GM18499 (cell line): ENCODE measurements around the gene RPLP1.

Source experiments
- ATAC-seq: cut with Tn5 transposase; IDR thresholded peaks from one replicate; pipeline ENCODE4 v1.9.1; 2021; ENCODE audit warnings: moderate number of reproducible peaks; ENCODE audit not compliant: insufficient read depth, unreplicated experiment

Gene RPLP1

GRCh38 chr15:69466733-69467132, 14.1 kb downstream of the RPLP1 start:
- ATAC-seq = no peak

DNA sequence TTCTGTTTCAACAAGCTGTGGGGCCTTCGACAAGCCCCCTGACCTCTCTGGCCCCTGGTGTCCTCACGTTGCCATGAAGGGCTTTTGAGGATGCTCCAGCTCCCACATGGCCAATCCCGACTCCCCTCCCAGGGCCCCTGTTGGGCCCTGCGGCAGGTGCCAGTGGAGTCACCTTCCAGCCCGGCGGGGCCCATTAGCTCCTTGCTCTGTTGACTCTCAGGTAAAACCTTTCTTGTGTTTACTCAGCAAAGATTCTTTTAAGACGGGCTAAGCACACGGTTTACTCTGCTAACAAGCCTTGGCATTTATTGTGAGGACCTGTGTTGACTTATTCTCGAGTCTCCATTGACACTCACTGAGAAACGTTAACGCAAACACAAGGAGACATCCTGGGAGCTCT, 15.0 kb downstream of the RPLP1 start:
- no peak for ATAC-seq

DNA sequence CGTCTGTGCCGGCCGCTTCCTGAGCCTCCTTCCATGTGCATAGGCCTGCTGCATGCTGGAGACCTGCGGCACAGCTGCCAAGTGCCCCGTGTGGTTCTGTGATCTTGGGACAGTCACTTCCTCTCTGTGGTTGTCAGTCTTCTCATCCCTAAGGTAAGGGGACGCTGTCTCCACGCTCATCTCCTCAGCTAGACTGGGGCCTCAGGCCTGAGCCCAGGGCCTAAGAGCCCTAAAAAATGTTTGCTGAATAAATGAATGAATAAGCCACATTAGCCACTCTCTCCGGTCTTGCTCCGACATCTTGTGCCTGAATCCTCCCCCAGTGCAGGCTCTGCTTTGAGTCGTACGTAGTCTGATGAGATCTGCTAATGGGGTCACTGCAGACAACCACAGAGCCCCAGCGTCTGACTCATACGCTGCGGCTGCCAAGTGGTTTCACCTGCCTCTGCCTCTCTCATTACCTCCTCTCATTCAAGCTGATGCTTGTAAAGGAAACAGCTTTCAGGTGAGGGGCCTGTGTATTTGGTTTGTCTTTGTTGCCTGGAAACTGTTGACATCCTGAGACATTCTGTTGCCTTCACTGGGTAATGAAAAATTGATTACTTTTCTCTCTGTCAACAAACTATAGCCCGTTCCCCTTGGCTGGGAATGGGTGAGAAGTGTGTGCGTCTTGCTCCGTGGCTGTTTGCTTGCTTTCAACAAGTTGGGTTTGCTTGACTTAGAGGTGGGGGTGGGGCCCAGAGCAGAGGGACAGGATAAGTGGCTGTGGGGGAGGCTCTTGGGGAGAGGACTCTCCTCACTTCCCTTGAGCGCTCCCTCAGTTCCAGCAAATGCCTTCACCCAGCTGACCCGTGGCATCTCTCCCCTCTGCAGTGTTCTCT, 15.9 kb downstream of the RPLP1 start:
- ATAC-seq = no peak

DNA sequence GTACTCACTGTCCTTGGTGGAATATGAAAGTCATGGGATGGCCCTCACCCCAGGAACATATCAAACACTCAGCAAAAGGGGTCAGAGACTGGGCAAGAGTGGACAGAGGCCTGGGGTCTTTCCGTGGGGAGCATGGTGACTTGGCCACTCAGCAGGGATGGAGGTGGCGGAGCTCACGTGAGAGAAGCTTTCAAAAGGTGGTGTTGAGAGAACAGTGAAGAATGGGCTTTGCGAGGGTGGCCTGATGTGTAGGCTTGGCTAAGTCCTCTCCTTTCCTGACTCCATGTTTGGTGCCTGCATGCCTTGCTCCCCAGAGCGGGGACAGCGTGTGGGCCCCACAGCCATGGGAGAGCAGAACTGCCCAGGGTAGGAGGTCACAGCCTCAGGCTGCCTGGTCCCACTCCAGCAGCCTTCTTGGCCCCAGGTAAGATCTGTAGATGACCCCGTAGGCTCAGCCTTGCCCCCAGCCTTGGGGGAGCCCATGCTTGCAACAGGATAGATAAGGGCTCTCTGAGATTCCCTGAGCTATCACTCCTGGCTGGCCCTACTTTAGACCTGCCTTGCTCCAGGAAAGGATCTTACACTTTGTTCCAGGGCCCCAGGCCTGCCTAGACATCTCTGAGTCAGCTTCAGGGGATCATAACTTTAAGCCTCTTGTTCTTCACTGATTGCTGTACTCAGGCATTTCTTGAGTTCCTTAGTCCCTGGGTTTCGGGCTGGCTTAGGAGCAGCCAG, 17.0 kb downstream of the RPLP1 start:
- no peak for ATAC-seq

DNA sequence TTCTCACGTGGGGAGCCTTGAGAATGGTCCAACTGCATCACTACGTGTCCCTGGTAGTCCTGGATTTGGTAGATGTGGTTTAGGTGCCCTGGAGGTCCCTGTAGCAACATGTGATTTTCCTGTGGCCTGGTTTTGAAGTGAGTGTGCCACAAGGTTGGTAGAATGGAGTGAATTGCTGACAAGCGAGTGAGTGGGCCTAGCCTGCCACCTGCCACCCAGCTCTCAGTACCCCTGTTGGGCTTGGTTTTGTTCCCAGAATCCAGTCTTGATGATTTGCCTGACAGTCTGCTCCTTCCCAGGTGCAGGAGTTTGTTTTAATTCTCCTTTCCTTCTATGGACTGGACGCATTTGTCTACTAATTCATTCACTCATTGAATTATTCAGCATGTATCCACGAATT, 19.4 kb downstream of the RPLP1 start:
- no peak for ATAC-seq

GRCh38 chr15:69472562-69472961, 19.9 kb downstream of the RPLP1 start:
- no peak for ATAC-seq

DNA sequence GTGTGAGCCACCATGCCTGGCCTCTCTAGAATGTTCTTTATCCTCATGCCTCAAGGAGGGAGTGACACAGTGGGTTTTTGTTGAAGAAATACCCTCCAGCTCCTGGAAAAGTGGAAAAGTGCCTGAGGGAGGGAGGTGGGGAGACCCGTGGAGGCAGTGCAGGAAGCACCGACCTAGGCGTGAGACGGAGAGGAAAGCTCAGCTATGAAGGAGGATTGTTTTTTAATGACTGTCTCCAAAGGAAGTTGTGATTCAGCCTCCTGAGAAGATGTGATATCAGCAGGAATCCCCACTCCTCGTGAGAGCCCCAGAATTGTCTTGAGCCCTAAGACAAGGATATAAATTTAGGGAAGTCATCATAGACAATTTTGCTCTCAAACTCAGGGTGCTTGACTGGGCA, 21.7 kb downstream of the RPLP1 start:
- ATAC-seq = no peak

GRCh38 chr15:69474846-69475455, 22.3 kb downstream of the RPLP1 start:
- ATAC-seq = no peak

DNA sequence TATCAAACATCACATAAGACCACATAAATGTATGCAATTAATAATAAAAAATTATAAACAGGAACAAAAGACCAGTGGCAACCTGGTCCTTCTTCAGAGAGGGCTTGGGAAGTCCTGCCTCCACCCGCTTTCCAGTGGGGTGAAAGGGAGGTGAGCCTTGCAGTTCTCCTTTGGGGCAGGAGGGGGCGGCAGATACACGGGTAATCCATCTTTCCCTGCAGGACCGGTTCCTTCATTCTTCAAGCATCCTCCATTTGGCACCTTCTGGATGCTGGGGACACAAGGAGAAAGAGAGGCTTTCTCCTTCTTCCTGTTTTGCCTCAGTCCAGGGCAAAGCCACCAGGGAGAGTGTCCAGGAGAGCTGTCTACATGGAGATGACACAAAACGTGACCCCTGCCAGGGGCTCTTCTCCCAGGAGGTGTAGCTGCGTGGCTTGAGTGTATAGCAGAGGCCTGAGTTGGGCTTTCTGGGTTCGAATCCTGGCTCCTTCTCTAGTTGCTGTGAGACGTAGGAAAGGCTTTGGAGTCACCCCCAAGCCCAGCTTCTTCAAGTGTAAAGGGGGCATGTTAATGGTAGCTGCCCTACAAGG, 23.2 kb downstream of the RPLP1 start:
- ATAC-seq = no peak

GRCh38 chr15:69476704-69477473, 24.3 kb downstream of the RPLP1 start:
- ATAC-seq = no peak

DNA sequence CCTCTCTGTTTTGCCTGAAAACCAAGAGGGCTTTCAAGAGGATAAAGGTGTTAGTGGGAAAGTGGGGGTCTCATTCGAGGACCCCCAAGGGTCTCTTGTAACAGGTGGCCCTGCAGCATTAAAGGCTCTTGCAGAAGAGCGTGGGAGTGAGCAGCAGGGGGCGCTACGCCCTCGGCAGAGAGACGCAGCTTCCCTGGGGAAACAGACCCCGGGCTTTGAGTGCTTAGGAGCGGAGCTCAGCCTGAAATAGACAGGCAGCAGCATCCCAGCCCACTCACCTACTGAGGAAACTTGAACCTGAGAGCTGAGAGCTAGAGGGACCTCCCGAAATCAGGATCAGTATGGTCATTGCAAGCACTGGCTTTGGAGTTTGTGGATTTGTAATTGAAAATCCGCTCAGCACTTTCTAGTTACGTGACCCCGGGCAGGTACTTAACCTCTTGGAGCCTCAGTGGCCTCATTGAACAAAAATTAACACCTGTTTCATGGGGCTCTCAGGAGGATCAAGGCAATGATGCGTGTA, 25.7 kb downstream of the RPLP1 start:
- no peak for ATAC-seq

DNA sequence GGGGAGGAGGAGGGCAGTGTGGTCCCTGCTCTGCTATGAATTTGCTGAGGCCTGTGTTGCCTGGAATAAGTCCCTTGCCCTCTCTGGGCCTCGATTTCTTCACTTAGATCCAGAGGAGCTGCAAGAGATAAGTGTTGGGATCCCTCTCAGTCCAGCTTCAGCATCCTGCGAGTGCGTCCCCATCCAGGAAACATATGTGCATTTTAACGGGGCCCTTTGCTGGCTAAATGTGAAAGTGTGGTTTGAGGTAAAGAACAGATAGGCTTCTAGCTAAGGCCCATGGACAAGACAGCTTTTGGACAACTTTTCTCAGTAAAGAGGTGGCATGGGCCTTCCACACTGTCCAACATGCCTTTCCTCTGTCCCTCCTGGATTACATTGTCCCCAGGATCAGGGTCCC, 26.5 kb downstream of the RPLP1 start:
- no peak for ATAC-seq

DNA sequence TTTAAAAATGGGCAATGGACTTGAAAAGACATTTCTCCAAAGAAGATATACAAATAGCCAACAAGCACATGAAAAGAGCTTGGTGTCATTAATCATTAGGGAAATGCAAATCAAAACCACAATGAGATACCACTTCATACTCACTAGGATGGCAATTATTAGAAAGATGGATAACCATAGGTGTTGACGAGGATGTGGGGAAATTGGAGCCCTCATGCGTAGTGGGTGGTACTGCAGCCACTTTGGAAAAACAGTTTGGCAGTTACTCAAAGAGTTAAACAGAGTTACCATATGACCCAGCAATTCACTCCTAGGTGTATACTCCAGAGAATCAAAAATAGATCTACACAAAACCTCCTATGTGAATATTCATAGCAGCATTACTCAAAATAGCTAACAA, 27.4 kb downstream of the RPLP1 start:
- no peak for ATAC-seq

DNA sequence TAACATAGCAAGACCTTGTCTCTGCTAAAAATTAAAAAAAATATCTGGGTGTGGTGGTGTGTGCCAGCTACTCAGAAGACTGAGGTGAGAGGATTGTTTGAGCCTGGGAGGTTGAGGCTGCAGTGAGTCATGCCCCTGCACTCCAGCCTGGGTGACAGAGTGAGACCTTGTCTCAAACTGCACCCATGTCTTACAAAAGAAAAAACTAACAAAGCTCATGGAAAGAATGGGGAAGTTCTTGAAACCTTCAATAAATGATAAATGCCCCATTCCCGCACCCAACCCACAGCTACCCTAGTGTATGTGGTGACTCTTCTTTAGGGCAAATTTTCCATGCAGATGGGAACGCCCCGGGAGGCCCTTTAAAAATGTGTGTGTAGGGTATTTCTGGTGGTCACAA, 28.3 kb downstream of the RPLP1 start:
- no peak for ATAC-seq

GRCh38 chr15:69482686-69483256, 30.2 kb downstream of the RPLP1 start:
- no peak for ATAC-seq

GRCh38 chr15:69484837-69485236, 32.2 kb downstream of the RPLP1 start:
- ATAC-seq = no peak

GRCh38 chr15:69486481-69487110, 34.0 kb downstream of the RPLP1 start:
- ATAC-seq = no peak

- no peak for ATAC-seq
These were observed 36.5 kb downstream of the RPLP1 start for GRCh38 chr15:69489073-69489571.
